Fibroblast of lung (primary cell): ENCODE data around the gene OLFML1. TPM values are rescaled to one million over a fixed set of nuclear protein-coding genes. Genes with fewer than 3 reads are reported as not detected.

Experiments used
- DNase-seq, 2 donors: peaks; one replicate each; pipeline versions ENCODE4 v3.0.0 to v3.0.0-alpha.2; 2010; ENCODE audit warnings: low read depth in 2 of 2
- H2AFZ ChIP-seq: 2 replicates; pipeline ENCODE4 v1.5.1; 2012; ENCODE audit warnings: low read length, control low read depth, inconsistent platforms
- H3K27ac ChIP-seq: 2 replicates; pipeline ENCODE4 v1.5.1; 2011; ENCODE audit warnings: low read length, control low read depth; ENCODE audit not compliant: insufficient read depth
- H3K27me3 ChIP-seq: 2 replicates; pipeline ENCODE4 v1.5.1; 2011; ENCODE audit warnings: mild to moderate bottlenecking, low read length; ENCODE audit not compliant: control insufficient read depth, insufficient read depth
- H3K36me3 ChIP-seq: 2 replicates; pipeline ENCODE4 v1.5.1; 2011; ENCODE audit warnings: low read length; ENCODE audit not compliant: control insufficient read depth, insufficient read depth
- H3K4me1 ChIP-seq: 2 replicates; pipeline ENCODE4 v1.5.1; 2011; ENCODE audit warnings: low read length; ENCODE audit not compliant: control insufficient read depth, insufficient read depth; ENCODE audit errors: extremely low read depth
- H3K4me2 ChIP-seq: 2 replicates; pipeline ENCODE4 v1.5.1; 2011; ENCODE audit warnings: low read length, control low read depth; ENCODE audit not compliant: insufficient read depth; ENCODE audit errors: extremely low read depth
- H3K4me3 ChIP-seq, 4 experiments: fragments of 200-600 bp in 1 of 4; sonication (generic) in 1 of 4; replicated peaks in 1 of 4; 2 replicates each; pipeline ENCODE4 v1.5.1; 2011 to 2016; ENCODE audit warnings: low read length in 4 of 4, low read depth in 3 of 4, mild to moderate bottlenecking in 3 of 4, control low read depth in 2 of 4, inconsistent platforms in 1 of 4, mixed read lengths in 1 of 4; ENCODE audit not compliant: insufficient read depth in 1 of 4; ENCODE audit errors: control extremely low read depth in 1 of 4
- H3K79me2 ChIP-seq: 2 replicates; pipeline ENCODE4 v1.5.1; 2012; ENCODE audit warnings: mild to moderate bottlenecking, low read length, inconsistent platforms; ENCODE audit not compliant: control insufficient read depth, insufficient read depth
- H3K9ac ChIP-seq: 2 replicates; pipeline ENCODE4 v1.5.1; 2011; ENCODE audit warnings: mild to moderate bottlenecking, low read length, control low read depth; ENCODE audit not compliant: insufficient read depth
- H3K9me3 ChIP-seq: 2 replicates; pipeline ENCODE4 v1.5.1; 2012; ENCODE audit warnings: low read depth, low read length; ENCODE audit not compliant: control insufficient read depth, insufficient read depth
- H4K20me1 ChIP-seq: 2 replicates; pipeline ENCODE4 v1.5.1; 2011; ENCODE audit warnings: low read length; ENCODE audit not compliant: control insufficient read depth, insufficient read depth; ENCODE audit errors: extremely low read depth
- EZH2 ChIP-seq: IDR thresholded peaks from 2 replicates; pipeline ENCODE4 v1.5.1; 2012; ENCODE audit warnings: low read length, control low read depth, mild to moderate bottlenecking; ENCODE audit errors: missing control alignments
- polyA plus RNA-seq, 2 donors: library from polyadenylated mRNA; depleted of rRNA in 1 of 2; stranded (reverse) in 1 of 2; unstranded in 1 of 2; fragments of >200 nt; gene quantifications; 2 replicates each; pipeline ENCODE4 v1.2.1, GENCODE V29; 2011 to 2012; ENCODE audit warnings: missing spikeins in 1 of 2
- total RNA-seq: library from RNA; depleted of rRNA; stranded (reverse); fragments of >200 nt; gene quantifications from 2 replicates; pipeline ENCODE4 v1.2.1, GENCODE V29; 2014
- TF ChIP-seq, protein P1 (sequence below), 2 donors: IDR thresholded peaks in 1 of 2; conservative IDR thresholded peaks in 1 of 2; 1 replicate in 1 of 2; 2 replicates in 1 of 2; pipeline ENCODE4 v1.5.1; 2011 to 2012; ENCODE audit warnings: low read length in 2 of 2, control low read depth in 1 of 2, inconsistent platforms in 1 of 2, low read depth in 1 of 2, mild to moderate bottlenecking in 1 of 2

Gene OLFML1
- total and polyA plus RNA-seq, 2 donors (not counting 1 experiment from before 2014, with no cell fraction given) = 22.8 to 183 TPM

DNA sequence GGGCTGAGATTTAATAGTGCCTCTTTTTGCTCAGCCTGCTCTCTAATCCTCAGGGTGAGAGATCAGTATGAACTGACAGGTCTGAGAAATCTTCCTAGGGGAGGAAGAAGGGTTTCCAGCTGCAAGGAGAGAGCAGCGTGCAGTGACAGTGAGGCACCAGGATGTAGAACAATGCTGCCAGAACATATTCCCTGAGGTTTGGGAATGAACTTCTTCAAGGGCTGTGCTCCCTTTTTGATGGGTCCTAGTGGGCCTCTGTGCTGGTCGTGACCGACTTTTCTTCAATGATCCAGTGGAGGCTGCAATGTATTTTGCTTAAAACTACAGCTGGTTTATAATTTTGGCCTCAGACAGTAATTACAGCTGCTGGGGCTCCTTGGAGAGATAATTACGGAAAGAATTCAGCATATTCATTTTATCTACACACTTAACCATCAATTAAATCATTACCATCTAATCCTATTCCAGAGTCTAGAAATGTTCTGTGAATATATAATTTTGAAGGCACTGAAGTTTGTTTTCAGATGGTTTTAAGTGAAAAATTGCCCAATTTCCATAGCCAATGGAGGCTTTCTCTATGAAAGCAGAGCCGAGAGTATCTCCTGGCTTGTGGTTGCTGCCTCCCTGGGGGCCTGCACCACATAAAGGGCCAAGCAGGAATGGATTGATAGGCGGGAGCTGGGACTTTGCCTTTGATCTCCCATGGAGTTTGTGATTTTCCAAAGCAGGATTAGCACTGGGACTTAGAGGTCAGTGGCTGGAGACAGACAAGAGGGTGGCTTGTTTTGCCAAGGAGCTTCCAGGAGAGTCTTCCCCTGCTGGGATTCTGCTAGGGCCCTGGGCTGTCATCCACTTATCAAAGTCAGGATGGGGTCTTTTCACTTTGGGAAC, 41.0 kb upstream of the OLFML1 start:
- Histone ChIP-seq H3K4me3 (no peak overlapping the region), H2AFZ (no peak overlapping the region), H4K20me1 (no peaks in the 10 kb centered on the region), H3K27me3 (peaks cover 2% of the 10 kb centered on the region), H3K9me3 (no peaks in the 10 kb centered on the region), H3K36me3 (no peaks in the 10 kb centered on the region), H3K9ac (no peak overlapping the region), H3K4me2 (no peak overlapping the region), H3K27ac (no peak overlapping the region), H3K4me1 (no peaks in the 10 kb centered on the region), H3K79me2 (no peaks in the 10 kb centered on the region)
- TF ChIP-seq EZH2 = no peak
- TF ChIP-seq, protein P1, sequence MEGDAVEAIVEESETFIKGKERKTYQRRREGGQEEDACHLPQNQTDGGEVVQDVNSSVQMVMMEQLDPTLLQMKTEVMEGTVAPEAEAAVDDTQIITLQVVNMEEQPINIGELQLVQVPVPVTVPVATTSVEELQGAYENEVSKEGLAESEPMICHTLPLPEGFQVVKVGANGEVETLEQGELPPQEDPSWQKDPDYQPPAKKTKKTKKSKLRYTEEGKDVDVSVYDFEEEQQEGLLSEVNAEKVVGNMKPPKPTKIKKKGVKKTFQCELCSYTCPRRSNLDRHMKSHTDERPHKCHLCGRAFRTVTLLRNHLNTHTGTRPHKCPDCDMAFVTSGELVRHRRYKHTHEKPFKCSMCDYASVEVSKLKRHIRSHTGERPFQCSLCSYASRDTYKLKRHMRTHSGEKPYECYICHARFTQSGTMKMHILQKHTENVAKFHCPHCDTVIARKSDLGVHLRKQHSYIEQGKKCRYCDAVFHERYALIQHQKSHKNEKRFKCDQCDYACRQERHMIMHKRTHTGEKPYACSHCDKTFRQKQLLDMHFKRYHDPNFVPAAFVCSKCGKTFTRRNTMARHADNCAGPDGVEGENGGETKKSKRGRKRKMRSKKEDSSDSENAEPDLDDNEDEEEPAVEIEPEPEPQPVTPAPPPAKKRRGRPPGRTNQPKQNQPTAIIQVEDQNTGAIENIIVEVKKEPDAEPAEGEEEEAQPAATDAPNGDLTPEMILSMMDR (conservative IDR thresholded peaks at IDR 0.05 in 1 of 2, IDR thresholded peaks at IDR 0.05 in 1 of 2; ENCODE audit: low read depth in 1 of 2, low read length in 2 of 2) = no peak
- no peak for DNase-seq

DNA sequence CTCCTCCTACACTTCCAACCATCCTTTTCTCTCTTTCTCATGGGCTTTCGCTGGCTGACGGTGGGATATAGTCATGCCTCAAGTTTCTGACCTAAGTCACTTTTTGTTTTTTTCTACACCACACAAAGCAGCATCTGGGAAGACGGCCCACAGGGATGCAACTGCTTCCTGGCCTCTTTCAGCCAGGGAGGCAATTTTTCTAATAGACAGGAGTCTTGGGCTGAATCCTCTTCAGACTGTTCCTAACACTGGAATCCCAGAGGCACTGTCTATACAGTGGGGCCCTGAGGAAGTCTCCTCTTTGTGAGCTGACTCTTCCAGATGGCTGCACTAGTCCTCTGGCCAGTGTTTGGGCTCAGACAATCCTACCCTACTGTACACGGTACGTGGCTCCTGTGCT, 39.7 kb upstream of the OLFML1 start:
- no peaks in the 10 kb centered on the region for H3K36me3 ChIP-seq
- TF ChIP-seq EZH2 = no peak
- TF ChIP-seq, protein P1 (conservative IDR thresholded peaks at IDR 0.05 in 1 of 2, IDR thresholded peaks at IDR 0.05 in 1 of 2; ENCODE audit: low read depth in 1 of 2, low read length in 2 of 2) = no peak

DNA sequence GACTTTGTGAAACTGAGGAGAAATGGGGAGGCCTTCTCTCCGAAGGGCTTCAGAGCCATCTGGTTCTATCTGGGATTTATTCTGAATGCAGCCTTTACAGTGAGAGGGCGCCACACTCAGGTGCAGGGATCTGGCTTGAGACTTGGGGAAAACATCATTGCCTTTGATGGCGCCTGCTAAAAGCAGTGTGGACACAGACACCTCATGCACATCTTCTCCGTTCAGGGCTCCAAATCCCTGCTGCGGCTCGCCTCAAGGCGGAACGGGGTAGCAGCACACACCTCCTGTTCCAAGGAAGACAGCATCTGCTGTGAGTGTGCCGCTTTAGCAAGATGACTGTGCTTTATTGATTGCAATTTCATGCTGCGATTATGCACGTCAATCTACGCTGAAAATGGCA, 37.1 kb upstream of the OLFML1 start:
- Histone ChIP-seq H4K20me1 (no peaks in the 10 kb centered on the region), H3K36me3 (no peaks in the 10 kb centered on the region), H2AFZ (no peak overlapping the region), H3K9ac (no peak overlapping the region), H3K4me3 (no peak overlapping the region), H3K4me2 (no peak overlapping the region), H3K4me1 (no peaks in the 10 kb centered on the region), H3K27me3 (peaks cover 2% of the 10 kb centered on the region), H3K79me2 (no peaks in the 10 kb centered on the region), H3K27ac (no peak overlapping the region), H3K9me3 (no peaks in the 10 kb centered on the region)
- no peak for DNase-seq
- TF ChIP-seq, protein P1 (conservative IDR thresholded peaks at IDR 0.05 in 1 of 2, IDR thresholded peaks at IDR 0.05 in 1 of 2; ENCODE audit: low read depth in 1 of 2, low read length in 2 of 2) = no peak
- no peak for TF ChIP-seq EZH2

More for the DNA sequence above, 39.7 kb upstream of the OLFML1 start:
- Histone ChIP-seq H3K27ac (no peak overlapping the region), H3K4me2 (no peak overlapping the region), H3K27me3 (peaks cover 2% of the 10 kb centered on the region), H3K9me3 (no peaks in the 10 kb centered on the region), H3K9ac (no peak overlapping the region), H3K79me2 (no peaks in the 10 kb centered on the region), H2AFZ (no peak overlapping the region), H3K4me3 (no peak overlapping the region), H3K4me1 (no peaks in the 10 kb centered on the region), H4K20me1 (no peaks in the 10 kb centered on the region)
- DNase-seq = no peak
